Loucy (cell line): ENCODE measurements around the gene LRRC27.
A peak's percentile ranks its signal among the peaks of the same experiment; 100 is the strongest.

Experiments
- H2AFZ ChIP-seq: fragments of 200-600 bp; sonication (generic); 2 replicates; pipeline ENCODE4 v1.6.0; 2016; ENCODE audit warnings: antibody characterized with exemption, mild to moderate bottlenecking, low read length, moderate library complexity
- H3F3A ChIP-seq: fragments of 200-600 bp; 2 replicates; pipeline ENCODE4 v1.6.0; 2016; ENCODE audit warnings: antibody characterized with exemption, low read depth, mild to moderate bottlenecking
- H3K27me3 ChIP-seq: fragments of 200-600 bp; sonication (generic); 2 replicates; pipeline ENCODE4 v1.6.1; 2014; ENCODE audit warnings: low read length, mild to moderate bottlenecking; ENCODE audit not compliant: insufficient read depth, poor library complexity, severe bottlenecking
- H3K36me3 ChIP-seq: fragments of 200-600 bp; sonication (generic); 2 replicates; pipeline ENCODE4 v1.6.1; 2016; ENCODE audit warnings: low read length; ENCODE audit not compliant: insufficient read depth
- H3K4me1 ChIP-seq: fragments of 200-600 bp; sonication (generic); 2 replicates; pipeline ENCODE4 v1.5.1; 2014; ENCODE audit warnings: low read length, mild to moderate bottlenecking; ENCODE audit not compliant: insufficient read depth, poor library complexity, severe bottlenecking
- H3K4me2 ChIP-seq: fragments of 200-600 bp; sonication (generic); 2 replicates; pipeline ENCODE4 v1.6.0; 2014; ENCODE audit warnings: antibody characterized with exemption, low read length, low read depth, mild to moderate bottlenecking; ENCODE audit not compliant: poor library complexity, severe bottlenecking
- H3K4me3 ChIP-seq: fragments of 200-600 bp; sonication (generic); 2 replicates; pipeline ENCODE4 v1.5.1; 2014; ENCODE audit warnings: low read length, mild to moderate bottlenecking, mixed read lengths; ENCODE audit not compliant: poor library complexity, severe bottlenecking
- H3K79me2 ChIP-seq: fragments of 200-600 bp; sonication (generic); 2 replicates; pipeline ENCODE4 v1.6.1; 2014; ENCODE audit warnings: low read length; ENCODE audit not compliant: insufficient read depth
- H3K9ac ChIP-seq: fragments of 200-600 bp; sonication (generic); 2 replicates; pipeline ENCODE4 v1.6.0; 2014; ENCODE audit warnings: mild to moderate bottlenecking, low read depth, low read length, moderate library complexity; ENCODE audit not compliant: poor library complexity, severe bottlenecking
- H3K9me2 ChIP-seq: fragments of 200-600 bp; sonication (generic); replicated peaks from 2 replicates; pipeline ENCODE4 v1.6.1; 2016; ENCODE audit warnings: low read depth, low read length, mixed read lengths
- H3K9me3 ChIP-seq: fragments of 200-600 bp; sonication (generic); 2 replicates; pipeline ENCODE4 v1.6.1; 2014; ENCODE audit warnings: mild to moderate bottlenecking, antibody characterized with exemption, low read length, low read depth; ENCODE audit not compliant: insufficient read depth
- H4K20me1 ChIP-seq: fragments of 200-600 bp; sonication (generic); 2 replicates; pipeline ENCODE4 v1.6.0; 2014; ENCODE audit warnings: antibody characterized with exemption, low read length, mild to moderate bottlenecking; ENCODE audit not compliant: insufficient read depth, poor library complexity, severe bottlenecking
- CTCF ChIP-seq: fragments of 200-600 bp; sonication (generic); conservative IDR thresholded peaks from 2 replicates; pipeline ENCODE4 v1.5.1; 2014; ENCODE audit warnings: mild to moderate bottlenecking, antibody characterized with exemption, low read length
- EZH2phosphoT487 ChIP-seq: fragments of 200-600 bp; IDR thresholded peaks from 2 replicates; pipeline ENCODE4 v1.6.1; 2018; ENCODE audit warnings: antibody characterized with exemption, mild to moderate bottlenecking, moderate library complexity, borderline replicate concordance

Gene LRRC27

GRCh38 chr10:132420981-132421846 lies 89.2 kb downstream of the LRRC27 start:
- no peak for TF ChIP-seq EZH2phosphoT487
- no peak for TF ChIP-seq CTCF
- Histone ChIP-seq H3F3A (peaks cover 7% of the 10 kb centered on the region; the same call in 1 of the 2 replicates), H3K79me2 (peaks cover 36% of the 10 kb centered on the region; the same call in 1 of the 2 replicates), H3K36me3 (peaks cover 3% of the 10 kb centered on the region; the same call in 1 of the 2 replicates), H3K9me2 (no peaks in the 10 kb centered on the region), H3K4me1 (peaks cover 65% of the 10 kb centered on the region), H3K9ac (peak overlapping the region; percentile 87), H2AFZ (no peak overlapping the region), H3K4me2 (peak overlapping the region; percentile 86), H4K20me1 (no peaks in the 10 kb centered on the region), H3K27me3 (no peaks in the 10 kb centered on the region), H3K4me3 (peak overlapping the region; percentile 68), H3K9me3 (no peaks in the 10 kb centered on the region)

- Histone ChIP-seq H4K20me1 (no peaks in the 10 kb centered on the region), H3K9me2 (no peaks in the 10 kb centered on the region), H3K4me1 (peaks cover 65% of the 10 kb centered on the region), H3K36me3 (peaks cover 3% of the 10 kb centered on the region; the same call in 1 of the 2 replicates), H3K4me2 (peak overlapping the region; percentile 86), H3F3A (peaks cover 7% of the 10 kb centered on the region; the same call in 1 of the 2 replicates), H3K27me3 (no peaks in the 10 kb centered on the region), H3K9ac (peak overlapping the region; percentile 87), H3K79me2 (peaks cover 27% of the 10 kb centered on the region; the same call in 1 of the 2 replicates), H3K4me3 (peak overlapping the region; percentile 68), H3K9me3 (no peaks in the 10 kb centered on the region), H2AFZ (no peak overlapping the region)
- TF ChIP-seq EZH2phosphoT487 = no peak
- TF ChIP-seq CTCF = no peak
Measured at GRCh38 chr10:132421847-132422751, 90.1 kb downstream of the LRRC27 start.

- Histone ChIP-seq H3K4me3 (no peak overlapping the region), H4K20me1 (no peaks in the 10 kb centered on the region), H3K9me2 (no peaks in the 10 kb centered on the region), H3K4me2 (peak overlapping the region; percentile 86), H3K9ac (peak overlapping the region; percentile 87), H3K79me2 (peaks cover 23% of the 10 kb centered on the region; the same call in 1 of the 2 replicates), H3K9me3 (no peaks in the 10 kb centered on the region), H3K4me1 (peaks cover 60% of the 10 kb centered on the region), H2AFZ (no peak overlapping the region), H3K36me3 (peaks cover under 1% of the 10 kb centered on the region; the same call in 1 of the 2 replicates), H3F3A (peaks cover 7% of the 10 kb centered on the region; the same call in 1 of the 2 replicates), H3K27me3 (no peaks in the 10 kb centered on the region)
- TF ChIP-seq EZH2phosphoT487 = no peak
Measured at GRCh38 chr10:132422903-132423825, 91.2 kb downstream of the LRRC27 start.
